ENCODE data around the gene CBARP.

CBARP gene

GRCh38 chr19:1227304-1228054 is 10.3 kb downstream of the CBARP start:
- no peak for DNase-seq (ENCODE audit: low read depth in 2 of 2)

- no peak for DNase-seq (ENCODE audit: low read depth in 2 of 2)
These were observed 11.1 kb downstream of the CBARP start for GRCh38 chr19:1226522-1227303.

DNA sequence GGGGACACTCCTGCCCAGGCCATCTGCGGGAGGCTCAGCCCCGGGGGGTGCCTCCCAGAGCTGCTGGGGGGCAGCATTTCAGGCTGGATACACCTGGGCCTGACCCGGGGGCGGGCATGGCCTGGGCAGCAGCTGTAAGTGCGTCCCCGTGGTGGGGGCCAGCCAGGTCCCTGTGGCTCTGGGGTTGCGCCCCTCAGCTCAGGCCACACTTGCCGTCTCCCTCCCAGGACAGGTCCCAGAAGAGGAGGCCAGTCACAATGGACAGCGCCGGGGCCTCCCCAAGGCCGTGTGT is 11.6 kb downstream of the CBARP start:
- DNase-seq (ENCODE audit: low read depth in 2 of 2): no peak

DNA sequence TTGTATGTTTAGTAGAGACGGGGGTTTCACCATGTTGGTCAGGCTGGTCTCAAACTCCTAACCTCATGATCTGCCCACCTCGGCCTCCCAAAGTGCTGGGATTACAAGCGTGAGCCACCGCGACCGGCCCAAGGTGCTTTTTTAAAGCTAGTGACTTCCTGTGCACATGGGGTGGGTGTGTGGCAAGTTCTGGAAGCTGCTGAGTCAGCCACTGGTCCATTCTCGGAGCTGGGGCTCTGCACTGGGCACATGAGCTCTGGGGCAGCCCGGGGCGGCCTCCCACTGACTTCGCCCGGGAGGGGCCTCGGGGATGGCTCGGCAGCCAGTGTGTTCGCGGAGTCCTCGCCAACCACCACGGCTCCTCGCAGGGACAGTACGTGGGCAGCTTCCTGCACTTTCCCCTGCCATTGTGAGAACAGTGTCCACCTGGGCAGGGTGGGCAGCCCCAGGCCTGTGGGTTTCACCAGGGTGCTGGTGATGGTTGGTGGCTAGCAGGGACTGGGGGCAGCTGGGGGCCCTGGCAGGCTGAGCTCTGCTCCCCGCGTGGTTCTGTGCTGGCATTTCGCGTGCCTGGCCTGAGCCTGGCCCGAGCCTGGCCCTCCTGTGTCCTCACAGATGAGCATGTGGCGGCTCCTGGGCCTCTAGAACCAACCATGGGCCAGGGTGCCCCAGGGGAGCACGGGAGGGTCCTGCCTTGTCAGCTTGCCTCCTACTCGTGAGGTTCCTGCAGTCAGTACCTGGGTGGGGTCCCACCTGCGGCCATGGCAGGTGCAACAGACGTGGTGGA is 12.2 kb downstream of the CBARP start:
- DNase-seq (ENCODE audit: low read depth in 2 of 2): no peak

GRCh38 chr19:1224847-1225246 is 13.0 kb downstream of the CBARP start:
- DNase-seq (ENCODE audit: low read depth in 2 of 2): no peak

DNA sequence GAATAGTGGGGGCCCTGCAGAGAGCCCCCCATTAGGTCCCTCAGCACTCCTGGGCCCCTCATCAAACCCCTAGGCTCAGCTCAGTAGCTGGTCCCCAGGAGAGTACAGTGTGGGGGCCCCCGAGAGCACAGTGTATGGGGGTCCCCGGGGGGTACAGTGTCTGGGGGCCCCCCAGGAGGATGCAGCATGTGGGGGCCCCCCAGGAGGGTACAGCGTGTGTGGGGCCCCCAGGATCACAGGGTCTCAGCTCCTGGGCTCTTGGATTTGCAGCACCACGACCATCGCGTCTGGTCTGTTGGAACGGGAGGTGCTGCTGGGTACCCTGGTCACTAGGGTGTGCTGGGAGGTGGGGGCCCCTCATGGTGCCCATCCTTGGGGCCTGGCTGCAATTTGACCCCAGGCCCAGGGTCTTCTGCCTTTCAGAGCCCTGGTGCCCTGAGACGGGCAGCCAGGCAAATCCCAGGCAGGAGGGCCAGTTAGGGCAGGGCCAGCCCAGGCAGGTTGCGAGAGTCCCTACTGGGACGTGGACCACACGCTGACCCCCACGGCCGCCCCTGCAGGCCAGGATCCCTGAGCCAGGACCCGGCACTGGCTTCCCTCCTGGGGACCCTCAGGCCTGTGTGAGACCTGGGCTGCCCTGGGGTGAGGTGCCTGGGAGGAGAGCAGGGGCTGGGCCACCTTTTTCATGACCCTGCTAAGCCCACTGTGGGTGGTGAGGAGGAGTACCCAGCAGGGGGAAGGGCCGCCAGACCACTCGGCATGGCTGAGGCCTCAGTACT is 13.6 kb downstream of the CBARP start:
- DNase-seq (ENCODE audit: low read depth in 2 of 2): no peak

- DNase-seq (ENCODE audit: low read depth in 2 of 2): no peak
These were observed 14.6 kb downstream of the CBARP start for GRCh38 chr19:1223018-1223855.

DNA sequence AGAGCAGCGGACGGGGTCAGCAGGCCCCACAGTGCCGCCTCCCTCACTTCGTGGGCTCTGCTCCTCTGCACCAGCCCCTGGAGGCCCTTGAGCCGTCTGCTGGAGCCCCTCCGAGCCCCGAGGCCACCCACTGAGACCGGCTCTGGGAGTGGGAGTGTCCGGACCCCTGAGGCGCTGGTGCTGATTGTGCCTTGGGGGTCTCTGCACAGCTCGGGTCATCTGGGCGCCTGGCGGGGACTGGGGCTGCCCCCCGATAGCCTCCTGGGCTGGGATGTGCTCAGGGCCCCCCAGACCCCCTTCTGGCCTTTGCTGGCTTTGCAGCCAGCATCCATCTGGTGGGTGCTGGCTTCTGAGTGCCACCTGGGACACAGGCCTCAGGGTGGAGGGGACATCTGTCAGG is 15.4 kb downstream of the CBARP start:
- DNase-seq (ENCODE audit: low read depth in 2 of 2): no peak

DNA sequence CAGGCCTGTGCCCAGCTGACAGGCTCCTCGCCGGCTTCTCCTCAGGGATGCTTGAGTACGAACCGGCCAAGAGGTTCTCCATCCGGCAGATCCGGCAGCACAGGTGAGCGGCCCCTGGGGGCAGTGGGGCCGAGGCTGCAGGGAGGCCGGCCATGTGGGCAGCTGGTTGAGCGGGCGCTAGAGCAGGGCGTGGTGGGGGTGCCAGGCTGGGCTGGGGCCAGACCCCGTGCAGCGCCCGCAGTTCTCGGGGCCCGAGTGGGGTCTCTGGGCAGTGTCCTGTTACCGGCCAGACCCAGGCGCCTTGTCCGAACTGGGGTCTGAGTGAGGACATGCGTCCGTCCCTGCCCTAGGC is 15.9 kb downstream of the CBARP start:
- no peak for DNase-seq (ENCODE audit: low read depth in 2 of 2)

DNA sequence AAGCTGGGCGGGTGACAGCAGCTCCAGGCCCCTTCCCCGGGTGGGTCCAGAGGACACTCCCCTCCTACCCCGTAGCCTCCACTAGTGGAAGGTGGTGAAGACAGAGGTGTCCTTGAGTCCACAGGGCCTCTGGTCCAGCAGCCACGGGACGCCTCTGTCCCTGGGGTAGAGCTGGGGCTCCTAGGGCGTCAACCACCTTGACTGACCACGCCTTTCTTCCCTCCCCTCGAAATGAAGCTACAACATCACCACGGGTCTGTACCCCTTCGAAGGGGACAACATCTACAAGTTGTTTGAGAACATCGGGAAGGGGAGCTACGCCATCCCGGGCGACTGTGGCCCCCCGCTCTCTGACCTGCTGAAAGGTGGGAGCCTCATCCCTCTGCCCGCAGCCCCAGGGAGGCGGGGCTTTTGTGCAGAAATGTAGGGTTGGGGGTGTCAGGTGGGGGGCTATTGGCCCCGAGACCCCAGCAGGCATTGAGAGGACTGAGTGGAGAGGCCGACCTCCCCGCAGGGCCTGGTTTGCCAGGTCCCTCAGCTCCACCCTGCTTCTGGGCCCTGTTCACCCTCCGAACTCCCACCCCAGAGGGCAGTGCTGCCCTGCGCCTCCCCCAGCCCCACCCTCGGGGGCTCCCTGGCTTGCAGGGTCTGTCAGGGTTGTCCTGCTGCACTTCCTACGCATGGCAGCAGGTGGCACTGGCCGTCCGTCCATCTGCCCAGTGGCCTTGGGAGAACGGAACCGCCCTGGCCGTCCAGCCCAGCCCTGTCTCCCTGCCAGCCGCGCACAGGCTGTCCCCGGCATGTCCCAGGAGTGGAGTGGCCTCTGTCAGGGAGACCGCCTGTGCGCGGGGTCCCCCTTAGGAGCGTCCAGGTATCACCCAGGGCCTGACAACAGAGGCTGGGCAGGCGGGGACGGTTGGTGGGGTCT is 16.6 kb downstream of the CBARP start:
- DNase-seq (ENCODE audit: low read depth in 2 of 2): no peak

DNA sequence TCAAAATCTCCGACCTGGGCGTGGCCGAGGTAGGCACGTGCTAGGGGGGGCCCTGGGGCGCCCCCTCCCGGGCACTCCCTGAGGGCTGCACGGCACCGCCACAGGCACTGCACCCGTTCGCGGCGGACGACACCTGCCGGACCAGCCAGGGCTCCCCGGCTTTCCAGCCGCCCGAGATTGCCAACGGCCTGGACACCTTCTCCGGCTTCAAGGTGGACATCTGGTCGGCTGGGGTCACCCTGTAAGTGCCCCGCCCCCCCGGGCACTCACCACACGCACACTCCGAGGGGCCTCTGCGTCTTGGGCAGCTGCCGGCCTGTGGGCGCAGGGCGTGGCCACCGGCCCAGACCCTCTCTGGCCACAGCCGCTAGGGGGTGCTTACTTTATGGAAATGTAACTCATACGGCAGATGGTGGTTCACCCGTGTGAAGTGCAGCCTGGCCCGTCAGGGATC is 17.3 kb downstream of the CBARP start:
- no peak for DNase-seq (ENCODE audit: low read depth in 2 of 2)

GRCh38 chr19:1219786-1220476 is 17.9 kb downstream of the CBARP start:
- DNase-seq (ENCODE audit: low read depth in 2 of 2): no peak

DNA sequence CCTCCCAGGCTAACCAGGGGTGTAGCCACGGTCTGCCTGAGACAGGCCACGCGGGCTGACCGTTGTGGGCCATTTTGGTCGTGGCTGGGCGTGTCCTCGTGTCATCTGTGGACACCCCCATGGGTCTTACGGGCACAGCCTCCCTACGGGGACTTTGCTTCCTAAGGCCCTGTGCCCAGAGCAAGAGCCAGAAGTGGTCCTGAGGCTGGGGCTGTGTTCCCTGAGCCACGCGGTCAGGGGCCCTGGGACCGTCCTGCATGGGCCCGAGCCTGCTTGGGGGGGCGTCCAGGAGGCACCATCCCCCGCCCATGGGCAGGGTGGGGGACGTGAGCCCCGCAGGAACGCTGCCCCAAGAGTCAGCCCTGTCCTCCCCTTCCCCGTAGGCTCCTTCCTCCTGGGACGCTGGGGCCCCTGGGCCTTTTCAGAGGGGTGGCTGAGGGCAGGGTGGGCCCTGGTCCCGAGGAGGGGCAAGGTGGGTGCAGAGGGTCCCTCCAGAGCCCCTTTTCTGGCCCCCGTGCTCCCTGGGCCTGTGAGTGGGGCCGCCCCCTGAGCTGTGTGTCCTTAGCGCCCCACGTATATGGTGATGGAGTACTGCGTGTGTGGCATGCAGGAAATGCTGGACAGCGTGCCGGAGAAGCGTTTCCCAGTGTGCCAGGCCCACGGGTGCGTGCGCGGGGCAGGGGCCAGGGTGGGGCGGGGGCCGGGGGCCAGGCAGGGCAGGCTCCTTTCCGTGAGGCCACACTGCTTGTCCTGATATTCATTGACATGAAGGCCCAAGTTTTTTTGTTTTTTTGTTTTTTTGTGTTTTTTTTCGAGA is 18.8 kb downstream of the CBARP start:
- DNase-seq (ENCODE audit: low read depth in 2 of 2): no peak

DNA sequence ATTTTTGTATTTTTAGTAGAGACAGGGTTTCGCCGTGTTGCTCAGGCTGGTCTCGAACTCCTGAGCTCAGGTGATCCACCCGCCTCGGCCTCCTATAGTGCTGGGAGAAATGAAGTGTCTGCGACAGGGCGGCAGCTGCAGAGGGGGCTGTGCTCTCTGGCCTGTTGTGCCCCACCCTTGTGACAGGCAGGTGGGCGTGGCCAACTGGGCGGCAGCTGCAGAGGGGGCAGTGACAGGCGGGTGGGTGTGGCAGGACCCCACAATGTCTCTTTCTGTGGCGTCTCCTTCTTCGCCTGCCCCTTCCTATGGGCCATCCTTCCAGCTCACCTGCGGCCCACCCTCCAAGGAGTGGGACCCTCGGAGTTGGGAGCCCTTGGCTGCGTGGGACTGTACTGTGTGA is 20.4 kb downstream of the CBARP start:
- no peak for DNase-seq (ENCODE audit: low read depth in 2 of 2)

- no peak for DNase-seq (ENCODE audit: low read depth in 2 of 2)
These were observed 21.0 kb downstream of the CBARP start for GRCh38 chr19:1216756-1217155.

DNA sequence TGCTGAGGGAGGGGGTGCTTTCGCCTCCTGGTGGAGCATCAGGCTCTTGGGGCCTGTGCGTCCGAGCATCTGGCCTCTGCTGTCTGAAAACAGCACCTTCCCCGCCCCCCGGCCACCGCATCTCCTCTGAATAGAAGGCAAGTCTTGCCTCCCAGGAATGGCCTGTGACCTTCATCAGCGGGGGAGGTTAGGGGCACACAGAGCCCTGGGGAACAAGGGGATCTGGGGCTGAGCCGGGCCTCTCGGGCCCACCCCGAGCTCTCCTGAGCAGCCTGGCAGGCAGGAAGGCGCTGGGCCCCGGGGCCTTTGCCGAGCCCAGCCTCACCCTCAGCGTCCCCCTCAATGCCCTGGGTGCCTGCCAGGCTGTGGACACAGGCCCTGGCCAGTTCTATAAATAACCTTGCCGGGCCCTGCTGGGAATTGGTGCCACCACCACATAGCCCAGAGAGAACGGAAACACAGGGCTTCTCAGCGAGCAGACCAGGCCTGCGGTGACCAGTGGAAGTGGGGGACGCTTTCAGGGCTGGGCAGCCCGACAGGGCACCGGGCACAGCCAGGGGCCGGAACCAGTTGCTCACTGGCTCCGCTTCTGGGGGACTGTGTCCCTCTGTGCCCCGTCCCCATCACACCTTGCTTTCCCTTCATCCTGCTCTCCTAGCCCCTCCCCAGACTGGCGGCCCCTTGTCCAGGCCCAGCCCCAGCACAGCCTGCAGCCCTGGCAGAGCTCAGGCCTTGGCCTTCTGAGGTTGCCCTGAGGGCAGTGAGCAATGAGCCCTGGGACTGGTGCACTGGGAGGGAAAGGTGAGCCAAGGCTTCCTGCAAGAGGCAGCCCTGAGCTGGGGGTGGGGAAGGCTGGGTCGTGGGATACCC is 22.7 kb downstream of the CBARP start:
- DNase-seq (ENCODE audit: low read depth in 2 of 2): no peak

- no peak for DNase-seq (ENCODE audit: low read depth in 2 of 2)
These were observed 23.4 kb downstream of the CBARP start for GRCh38 chr19:1214299-1214861.

Measured in stimulated activated CD4-positive, alpha-beta T cell treated with anti-CD3 and anti-CD28 coated beads, Interleukin-15, amount 100 ng/mL, for 48 hours (primary cell).